HEK293 (cell line): Measurements from ENCODE around the gene CRYBA2.

Experiments used
- EGR2 ChIP-seq: fragments of 450-650 bp; formaldehyde crosslinking; IDR thresholded peaks from 2 replicates; pipeline ENCODE4 v1.5.1; 2016; ENCODE audit warnings: low read depth, missing biosample characterization, missing genetic modification characterization
- KLF17 ChIP-seq: fragments of 450-650 bp; formaldehyde crosslinking; IDR thresholded peaks from 2 replicates; pipeline ENCODE4 v1.5.1; 2016; ENCODE audit warnings: missing biosample characterization, missing genetic modification characterization
- ZBTB11 ChIP-seq: fragments of 450-650 bp; formaldehyde crosslinking; conservative IDR thresholded peaks from 2 replicates; pipeline ENCODE4 v1.5.1; 2016; ENCODE audit warnings: low read depth, missing biosample characterization, missing genetic modification characterization
- ZFP37 ChIP-seq: fragments of 450-650 bp; formaldehyde crosslinking; IDR thresholded peaks from 2 replicates; pipeline ENCODE4 v1.5.1; 2016; ENCODE audit warnings: missing biosample characterization, missing genetic modification characterization
- ZNF184 ChIP-seq: fragments of 450-650 bp; IDR thresholded peaks from 2 replicates; pipeline ENCODE4 v1.5.1; 2018; ENCODE audit warnings: missing biosample characterization, mild to moderate bottlenecking, missing genetic modification characterization
- ZNF214 ChIP-seq: fragments of 450-650 bp; formaldehyde crosslinking; IDR thresholded peaks from 2 replicates; pipeline ENCODE4 v1.5.1; 2017; ENCODE audit warnings: missing biosample characterization, mild to moderate bottlenecking, missing genetic modification characterization, borderline replicate concordance
- ZNF24 ChIP-seq: fragments of 450-650 bp; formaldehyde crosslinking; IDR thresholded peaks from 2 replicates; pipeline ENCODE4 v1.5.1; 2016; ENCODE audit warnings: missing biosample characterization, missing genetic modification characterization
- ZNF350 ChIP-seq: fragments of 450-650 bp; formaldehyde crosslinking; IDR thresholded peaks from 2 replicates; pipeline ENCODE4 v1.5.0; 2017; ENCODE audit warnings: missing biosample characterization, mild to moderate bottlenecking, missing genetic modification characterization
- ZNF426 ChIP-seq: fragments of 450-650 bp; formaldehyde crosslinking; IDR thresholded peaks from 2 replicates; pipeline ENCODE4 v1.5.1; 2017; ENCODE audit warnings: missing biosample characterization, missing genetic modification characterization, mild to moderate bottlenecking, inconsistent platforms, moderate library complexity
- ZNF510 ChIP-seq: fragments of 450-650 bp; formaldehyde crosslinking; IDR thresholded peaks from 2 replicates; pipeline ENCODE4 v1.5.1; 2018; ENCODE audit warnings: mild to moderate bottlenecking, missing genetic modification characterization, missing biosample characterization; ENCODE audit not compliant: insufficient replicate concordance
- ZNF560 ChIP-seq: fragments of 450-650 bp; formaldehyde crosslinking; IDR thresholded peaks from 2 replicates; pipeline ENCODE4 v1.5.1; 2017; ENCODE audit warnings: missing biosample characterization, missing genetic modification characterization, borderline replicate concordance
- ZNF561 ChIP-seq: fragments of 450-650 bp; IDR thresholded peaks from 2 replicates; pipeline ENCODE4 v1.5.1; 2018; ENCODE audit warnings: missing biosample characterization, missing genetic modification characterization, borderline replicate concordance
- ZNF621 ChIP-seq: fragments of 450-650 bp; formaldehyde crosslinking; IDR thresholded peaks from 2 replicates; pipeline ENCODE4 v1.5.1; 2017; ENCODE audit warnings: missing biosample characterization, missing genetic modification characterization
- ZNF692 ChIP-seq: fragments of 450-650 bp; formaldehyde crosslinking; IDR thresholded peaks from 2 replicates; pipeline ENCODE4 v1.5.1; 2016; ENCODE audit warnings: missing biosample characterization, missing genetic modification characterization
- ZNF785 ChIP-seq: fragments of 450-650 bp; formaldehyde crosslinking; IDR thresholded peaks from 2 replicates; pipeline ENCODE4 v1.5.1; 2016; ENCODE audit warnings: missing biosample characterization, missing genetic modification characterization
- ZNF843 ChIP-seq: fragments of 450-650 bp; formaldehyde crosslinking; IDR thresholded peaks from 2 replicates; pipeline ENCODE4 v1.5.1; 2016; ENCODE audit warnings: missing biosample characterization, missing genetic modification characterization
- ZSCAN5A ChIP-seq: fragments of 450-650 bp; formaldehyde crosslinking; IDR thresholded peaks from 2 replicates; pipeline ENCODE4 v1.5.1; 2016; ENCODE audit warnings: missing biosample characterization, missing genetic modification characterization
- TF ChIP-seq, protein P1 (sequence below): fragments of 450-650 bp; formaldehyde crosslinking; IDR thresholded peaks from 2 replicates; pipeline ENCODE4 v1.5.1; 2016; ENCODE audit warnings: missing biosample characterization, missing genetic modification characterization
- TF ChIP-seq, protein P2 (sequence below): fragments of 450-650 bp; IDR thresholded peaks from 2 replicates; pipeline ENCODE4 v1.5.1; 2018; ENCODE audit warnings: missing biosample characterization, missing genetic modification characterization
- TF ChIP-seq, protein P3 (sequence below): fragments of 450-650 bp; formaldehyde crosslinking; conservative IDR thresholded peaks from 2 replicates; pipeline ENCODE4 v1.5.1; 2016; ENCODE audit warnings: low read depth, missing biosample characterization, missing genetic modification characterization

The CRYBA2 gene

GRCh38 chr2:218960309-218961165, 32.7 kb downstream of the CRYBA2 start (continued):
- TF ChIP-seq KLF17 (tag by site-specific recombination) (no peak), ZNF350 (no peak), ZNF214 (tag by site-specific recombination) (no peak), ZNF560 (tag by site-specific recombination) (no peak), ZNF426 (tag by site-specific recombination) (no peak), ZNF561 (tag by site-specific recombination) (no peak), ZSCAN5A (tag by site-specific recombination) (no peak), ZNF510 (tag by site-specific recombination) (no peak), ZNF843 (tag by site-specific recombination) (no peak), ZNF621 (tag by site-specific recombination) (no peak), ZNF785 (no peak), ZNF692 (tag by site-specific recombination) (peak; percentile 52), ZFP37 (tag by site-specific recombination) (no peak), ZNF24 (tag by site-specific recombination) (no peak), ZNF184 (tag by site-specific recombination) (no peak), ZBTB11 (tag by site-specific recombination) (peak; percentile 48; the same call in 1 of the 2 replicates), EGR2 (tag by site-specific recombination) (peak; percentile 12; the same call in 1 of the 2 replicates)
- TF ChIP-seq, protein P1, sequence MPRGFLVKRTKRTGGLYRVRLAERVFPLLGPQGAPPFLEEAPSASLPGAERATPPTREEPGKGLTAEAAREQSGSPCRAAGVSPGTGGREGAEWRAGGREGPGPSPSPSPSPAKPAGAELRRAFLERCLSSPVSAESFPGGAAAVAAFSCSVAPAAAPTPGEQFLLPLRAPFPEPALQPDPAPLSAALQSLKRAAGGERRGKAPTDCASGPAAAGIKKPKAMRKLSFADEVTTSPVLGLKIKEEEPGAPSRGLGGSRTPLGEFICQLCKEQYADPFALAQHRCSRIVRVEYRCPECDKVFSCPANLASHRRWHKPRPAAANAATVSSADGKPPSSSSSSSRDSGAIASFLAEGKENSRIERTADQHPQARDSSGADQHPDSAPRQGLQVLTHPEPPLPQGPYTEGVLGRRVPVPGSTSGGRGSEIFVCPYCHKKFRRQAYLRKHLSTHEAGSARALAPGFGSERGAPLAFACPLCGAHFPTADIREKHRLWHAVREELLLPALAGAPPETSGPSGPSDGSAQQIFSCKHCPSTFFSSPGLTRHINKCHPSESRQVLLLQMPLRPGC, result no peak
- TF ChIP-seq, protein P2, sequence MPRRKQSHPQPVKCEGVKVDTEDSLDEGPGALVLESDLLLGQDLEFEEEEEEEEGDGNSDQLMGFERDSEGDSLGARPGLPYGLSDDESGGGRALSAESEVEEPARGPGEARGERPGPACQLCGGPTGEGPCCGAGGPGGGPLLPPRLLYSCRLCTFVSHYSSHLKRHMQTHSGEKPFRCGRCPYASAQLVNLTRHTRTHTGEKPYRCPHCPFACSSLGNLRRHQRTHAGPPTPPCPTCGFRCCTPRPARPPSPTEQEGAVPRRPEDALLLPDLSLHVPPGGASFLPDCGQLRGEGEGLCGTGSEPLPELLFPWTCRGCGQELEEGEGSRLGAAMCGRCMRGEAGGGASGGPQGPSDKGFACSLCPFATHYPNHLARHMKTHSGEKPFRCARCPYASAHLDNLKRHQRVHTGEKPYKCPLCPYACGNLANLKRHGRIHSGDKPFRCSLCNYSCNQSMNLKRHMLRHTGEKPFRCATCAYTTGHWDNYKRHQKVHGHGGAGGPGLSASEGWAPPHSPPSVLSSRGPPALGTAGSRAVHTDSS (tag by site-specific recombination), result 0 out of 2 replicates have a peak, but pooled peaks have one; percentile 26
- TF ChIP-seq, protein P3, sequence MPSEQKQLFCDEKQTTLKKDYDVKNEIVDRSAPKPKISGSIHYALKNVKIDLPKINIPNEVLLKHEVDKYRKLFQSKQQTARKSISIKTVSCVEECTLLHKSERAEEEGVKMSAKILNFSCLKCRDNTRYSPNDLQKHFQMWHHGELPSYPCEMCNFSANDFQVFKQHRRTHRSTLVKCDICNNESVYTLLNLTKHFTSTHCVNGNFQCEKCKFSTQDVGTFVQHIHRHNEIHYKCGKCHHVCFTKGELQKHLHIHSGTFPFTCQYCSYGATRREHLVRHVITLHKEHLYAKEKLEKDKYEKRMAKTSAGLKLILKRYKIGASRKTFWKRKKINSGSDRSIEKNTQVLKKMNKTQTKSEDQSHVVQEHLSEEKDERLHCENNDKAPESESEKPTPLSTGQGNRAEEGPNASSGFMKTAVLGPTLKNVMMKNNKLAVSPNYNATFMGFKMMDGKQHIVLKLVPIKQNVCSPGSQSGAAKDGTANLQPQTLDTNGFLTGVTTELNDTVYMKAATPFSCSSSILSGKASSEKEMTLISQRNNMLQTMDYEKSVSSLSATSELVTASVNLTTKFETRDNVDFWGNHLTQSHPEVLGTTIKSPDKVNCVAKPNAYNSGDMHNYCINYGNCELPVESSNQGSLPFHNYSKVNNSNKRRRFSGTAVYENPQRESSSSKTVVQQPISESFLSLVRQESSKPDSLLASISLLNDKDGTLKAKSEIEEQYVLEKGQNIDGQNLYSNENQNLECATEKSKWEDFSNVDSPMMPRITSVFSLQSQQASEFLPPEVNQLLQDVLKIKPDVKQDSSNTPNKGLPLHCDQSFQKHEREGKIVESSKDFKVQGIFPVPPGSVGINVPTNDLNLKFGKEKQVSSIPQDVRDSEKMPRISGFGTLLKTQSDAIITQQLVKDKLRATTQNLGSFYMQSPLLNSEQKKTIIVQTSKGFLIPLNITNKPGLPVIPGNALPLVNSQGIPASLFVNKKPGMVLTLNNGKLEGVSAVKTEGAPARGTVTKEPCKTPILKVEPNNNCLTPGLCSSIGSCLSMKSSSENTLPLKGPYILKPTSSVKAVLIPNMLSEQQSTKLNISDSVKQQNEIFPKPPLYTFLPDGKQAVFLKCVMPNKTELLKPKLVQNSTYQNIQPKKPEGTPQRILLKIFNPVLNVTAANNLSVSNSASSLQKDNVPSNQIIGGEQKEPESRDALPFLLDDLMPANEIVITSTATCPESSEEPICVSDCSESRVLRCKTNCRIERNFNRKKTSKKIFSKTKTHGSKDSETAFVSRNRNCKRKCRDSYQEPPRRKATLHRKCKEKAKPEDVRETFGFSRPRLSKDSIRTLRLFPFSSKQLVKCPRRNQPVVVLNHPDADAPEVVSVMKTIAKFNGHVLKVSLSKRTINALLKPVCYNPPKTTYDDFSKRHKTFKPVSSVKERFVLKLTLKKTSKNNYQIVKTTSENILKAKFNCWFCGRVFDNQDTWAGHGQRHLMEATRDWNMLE (tag by site-specific recombination), result no peak
